Measurements from ENCODE around the gene CEACAM1.
"Not testable (repeated sequence)": the region's sequence is repeated elsewhere in the genome, so short reads cannot be mapped to it uniquely, and the experiment has no call there.

CEACAM1 gene

GRCh38 chr19:42524943-42525342 lies 3.3 kb downstream of the CEACAM1 start:
- Histone ChIP-seq H3K4me1 (ENCODE audit: control insufficient read depth, insufficient read depth, low read depth, low read length) (peaks cover 3% of the 10 kb centered on the region), H3K9ac (ENCODE audit: low read length) (no peak overlapping the region), H2BK15ac (ENCODE audit: low read depth, poor library complexity, severe bottlenecking) (no peak overlapping the region), H3K4me3 (ENCODE audit: insufficient read depth in 1 of 2, low read depth in 1 of 2, low read length in 2 of 2) (no peak overlapping the region), H2AK5ac (ENCODE audit: low read length, severe bottlenecking) (no peak overlapping the region), H3K18ac (ENCODE audit: low read depth in 1 of 2, low read length in 2 of 2) (no peak overlapping the region), H3K4ac (ENCODE audit: low read depth in 1 of 2, low read length in 2 of 2) (no peak overlapping the region), H3K27me3 (ENCODE audit: control insufficient read depth in 1 of 2, insufficient read depth in 1 of 2, low read length in 2 of 2) (peaks cover 14 to 77% of the 10 kb centered on the region in 2 experiments), H3K14ac (ENCODE audit: low read length in 2 of 2) (no peak overlapping the region), H2AFZ (ENCODE audit: low read depth, low read length) (no peak overlapping the region), H3K79me1 (replicated peaks; ENCODE audit: low read length, poor library complexity, severe bottlenecking) (no peaks in the 10 kb centered on the region), H2BK120ac (ENCODE audit: low read depth, low read length) (no peak overlapping the region), H4K8ac (ENCODE audit: low read length) (no peak overlapping the region), H2BK5ac (ENCODE audit: low read depth, low read length, poor library complexity, severe bottlenecking) (no peak overlapping the region), H2BK12ac (ENCODE audit: low read length in 2 of 2) (no peak overlapping the region), H3K23ac (ENCODE audit: low read length in 2 of 2) (no peak overlapping the region), H3K36me3 (ENCODE audit: control insufficient read depth in 1 of 2, insufficient read depth in 2 of 2, low read depth in 1 of 2, low read length in 2 of 2) (no peaks in the 10 kb centered on the region), H3K4me2 (ENCODE audit: low read length, poor library complexity, severe bottlenecking) (no peak overlapping the region), H3K27ac (ENCODE audit: low read length, poor library complexity, severe bottlenecking) (no peak overlapping the region), H4K91ac (ENCODE audit: low read length) (no peak overlapping the region), H3K9me3 (ENCODE audit: control insufficient read depth, low read length) (no peaks in the 10 kb centered on the region)
- DNase-seq = no peak
- 36% methylated on average over 1 of the region's 2 CpGs for WGBS

DNA sequence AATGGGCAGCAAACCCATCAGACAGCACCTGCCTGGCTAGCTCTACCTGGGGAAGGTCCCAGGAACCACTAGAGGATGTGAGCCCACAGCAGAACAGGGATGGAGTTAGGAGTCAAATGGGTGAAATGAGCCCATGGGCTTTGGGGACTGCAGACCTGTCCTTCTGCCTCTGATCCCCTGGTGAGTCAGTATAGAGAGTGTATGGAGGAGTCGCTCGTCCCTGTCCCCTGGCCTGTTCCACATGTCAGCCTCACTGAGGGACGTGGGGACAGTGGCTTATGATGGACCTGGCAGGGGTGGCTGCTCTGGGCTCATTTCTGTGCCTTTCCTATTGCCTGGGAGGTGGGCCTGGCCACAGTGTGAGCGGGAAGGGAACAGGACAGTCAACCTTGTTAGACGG lies 4.0 kb downstream of the CEACAM1 start:
- no peak overlapping the region for H3K9ac ChIP-seq (ENCODE audit: low read length)
- H2BK12ac ChIP-seq (ENCODE audit: low read length in 2 of 2) = no peak overlapping the region
- no peak overlapping the region for H3K23ac ChIP-seq (ENCODE audit: low read length in 2 of 2)
- no peak overlapping the region for H3K4me3 ChIP-seq (ENCODE audit: insufficient read depth in 1 of 2, low read depth in 1 of 2, low read length in 2 of 2)
- no peaks in the 10 kb centered on the region for H3K79me1 ChIP-seq (replicated peaks; ENCODE audit: low read length, poor library complexity, severe bottlenecking)
- no peaks in the 10 kb centered on the region for H3K9me3 ChIP-seq (ENCODE audit: control insufficient read depth, low read length)
- H2BK15ac ChIP-seq (ENCODE audit: low read depth, poor library complexity, severe bottlenecking) = no peak overlapping the region
- DNase-seq = no peak
- H3K27me3 ChIP-seq (ENCODE audit: control insufficient read depth in 1 of 2, insufficient read depth in 1 of 2, low read length in 2 of 2) = peaks cover 14 to 74% of the 10 kb centered on the region in 2 experiments
- H3K18ac ChIP-seq (ENCODE audit: low read depth in 1 of 2, low read length in 2 of 2) = no peak overlapping the region
- no peak overlapping the region for H2AFZ ChIP-seq (ENCODE audit: low read depth, low read length)
- H3K14ac ChIP-seq (ENCODE audit: low read length in 2 of 2) = no peak overlapping the region
- peaks cover 3% of the 10 kb centered on the region for H3K4me1 ChIP-seq (ENCODE audit: control insufficient read depth, insufficient read depth, low read depth, low read length)
- WGBS = 74% methylated on average over 5 of the region's 5 CpGs
- H3K27ac ChIP-seq (ENCODE audit: low read length, poor library complexity, severe bottlenecking) = no peak overlapping the region
- H2BK120ac ChIP-seq (ENCODE audit: low read depth, low read length) = no peak overlapping the region
- no peak overlapping the region for H3K4ac ChIP-seq (ENCODE audit: low read depth in 1 of 2, low read length in 2 of 2)
- H2BK5ac ChIP-seq (ENCODE audit: low read depth, low read length, poor library complexity, severe bottlenecking) = no peak overlapping the region
- H4K91ac ChIP-seq (ENCODE audit: low read length) = no peak overlapping the region
- no peak overlapping the region for H3K4me2 ChIP-seq (ENCODE audit: low read length, poor library complexity, severe bottlenecking)
- H2AK5ac ChIP-seq (ENCODE audit: low read length, severe bottlenecking) = no peak overlapping the region
- no peaks in the 10 kb centered on the region for H3K36me3 ChIP-seq (ENCODE audit: control insufficient read depth in 1 of 2, insufficient read depth in 2 of 2, low read depth in 1 of 2, low read length in 2 of 2)
- no peak overlapping the region for H4K8ac ChIP-seq (ENCODE audit: low read length)

GRCh38 chr19:42522262-42522661 lies 6.0 kb downstream of the CEACAM1 start:
- not testable (repeated sequence) for H3K9ac ChIP-seq (ENCODE audit: low read length); H3K4me1 ChIP-seq (ENCODE audit: control insufficient read depth, insufficient read depth, low read depth, low read length); H4K8ac ChIP-seq (ENCODE audit: low read length); H3K4ac ChIP-seq (ENCODE audit: low read depth in 1 of 2, low read length in 2 of 2); H3K4me3 ChIP-seq (ENCODE audit: insufficient read depth in 1 of 2, low read depth in 1 of 2, low read length in 2 of 2); H4K91ac ChIP-seq (ENCODE audit: low read length); H3K4me2 ChIP-seq (ENCODE audit: low read length, poor library complexity, severe bottlenecking); H2AK5ac ChIP-seq (ENCODE audit: low read length, severe bottlenecking); H2BK12ac ChIP-seq (ENCODE audit: low read length in 2 of 2); H2BK120ac ChIP-seq (ENCODE audit: low read depth, low read length); H2BK5ac ChIP-seq (ENCODE audit: low read depth, low read length, poor library complexity, severe bottlenecking); H3K14ac ChIP-seq (ENCODE audit: low read length in 2 of 2); H3K36me3 ChIP-seq (ENCODE audit: control insufficient read depth in 1 of 2, insufficient read depth in 2 of 2, low read depth in 1 of 2, low read length in 2 of 2); DNase-seq; H3K18ac ChIP-seq (ENCODE audit: low read depth in 1 of 2, low read length in 2 of 2); H3K27ac ChIP-seq (ENCODE audit: low read length, poor library complexity, severe bottlenecking); H2BK15ac ChIP-seq (ENCODE audit: low read depth, poor library complexity, severe bottlenecking); H3K23ac ChIP-seq (ENCODE audit: low read length in 2 of 2); H3K79me1 ChIP-seq (replicated peaks; ENCODE audit: low read length, poor library complexity, severe bottlenecking); H2AFZ ChIP-seq (ENCODE audit: low read depth, low read length); H3K9me3 ChIP-seq (ENCODE audit: control insufficient read depth, low read length)
- peaks cover 14 to 68% of the 10 kb centered on the region in 2 experiments for H3K27me3 ChIP-seq (ENCODE audit: control insufficient read depth in 1 of 2, insufficient read depth in 1 of 2, low read length in 2 of 2)
- 88% methylated on average over 12 of the region's 12 CpGs for WGBS

GRCh38 chr19:42521346-42522030 lies 6.8 kb downstream of the CEACAM1 start:
- Histone ChIP-seq H3K18ac (ENCODE audit: low read depth in 1 of 2, low read length in 2 of 2) (no peak overlapping the region), H3K36me3 (ENCODE audit: control insufficient read depth in 1 of 2, insufficient read depth in 2 of 2, low read depth in 1 of 2, low read length in 2 of 2) (no peaks in the 10 kb centered on the region), H3K9me3 (ENCODE audit: control insufficient read depth, low read length) (peaks cover 4% of the 10 kb centered on the region), H3K9ac (ENCODE audit: low read length) (no peak overlapping the region), H3K14ac (ENCODE audit: low read length in 2 of 2) (no peak overlapping the region), H3K4me1 (ENCODE audit: control insufficient read depth, insufficient read depth, low read depth, low read length) (no peaks in the 10 kb centered on the region), H3K4me3 (ENCODE audit: insufficient read depth in 1 of 2, low read depth in 1 of 2, low read length in 2 of 2) (no peak overlapping the region), H2BK120ac (ENCODE audit: low read depth, low read length) (no peak overlapping the region), H2BK5ac (ENCODE audit: low read depth, low read length, poor library complexity, severe bottlenecking) (no peak overlapping the region), H2BK15ac (ENCODE audit: low read depth, poor library complexity, severe bottlenecking) (no peak overlapping the region), H3K4me2 (ENCODE audit: low read length, poor library complexity, severe bottlenecking) (no peak overlapping the region), H2AFZ (ENCODE audit: low read depth, low read length) (no peak overlapping the region), H3K27me3 (ENCODE audit: control insufficient read depth in 1 of 2, insufficient read depth in 1 of 2, low read length in 2 of 2) (peaks cover 12 to 62% of the 10 kb centered on the region in 2 experiments), H2BK12ac (ENCODE audit: low read length in 2 of 2) (no peak overlapping the region), H3K79me1 (replicated peaks; ENCODE audit: low read length, poor library complexity, severe bottlenecking) (no peaks in the 10 kb centered on the region), H4K8ac (ENCODE audit: low read length) (no peak overlapping the region), H3K27ac (ENCODE audit: low read length, poor library complexity, severe bottlenecking) (no peak overlapping the region), H4K91ac (ENCODE audit: low read length) (no peak overlapping the region), H3K23ac (ENCODE audit: low read length in 2 of 2) (no peak overlapping the region), H2AK5ac (ENCODE audit: low read length, severe bottlenecking) (no peak overlapping the region), H3K4ac (ENCODE audit: low read depth in 1 of 2, low read length in 2 of 2) (no peak overlapping the region)
- 77% methylated on average over 5 of the region's 6 CpGs for WGBS
- DNase-seq = no peak
